Mononuclear cell (primary cell): ENCODE measurements around the gene RTTN. TPM values are rescaled to one million over a fixed set of nuclear protein-coding genes. Genes with fewer than 3 reads are reported as not detected.
"Not testable (repeated sequence)": the region's sequence is repeated elsewhere in the genome, so short reads cannot be mapped to it uniquely, and the experiment has no call there.

ENCODE experiments used
- H3K27me3 ChIP-seq: 2 replicates; pipeline ENCODE4 v1.6.0; 2011; ENCODE audit warnings: low read length, control low read depth; ENCODE audit not compliant: insufficient read depth
- H3K4me1 ChIP-seq: 2 replicates; pipeline ENCODE4 v1.5.1; 2011; ENCODE audit warnings: mild to moderate bottlenecking, low read length, control low read depth; ENCODE audit not compliant: insufficient read depth
- H3K4me3 ChIP-seq: 2 replicates; pipeline ENCODE4 v1.5.1; 2011; ENCODE audit warnings: mild to moderate bottlenecking, low read length, moderate library complexity
- H3K9me3 ChIP-seq: 2 replicates; pipeline ENCODE4 v1.5.1; 2011; ENCODE audit warnings: low read depth, mild to moderate bottlenecking, control low read depth, low read length
- total RNA-seq: library from RNA; depleted of rRNA; stranded (reverse); fragments of >200 nt; gene quantifications from one replicate; pipeline ENCODE4 v1.2.3, GENCODE V29; 2012

RTTN gene
- total RNA-seq, 1 donor, result 42.0 TPM

DNA sequence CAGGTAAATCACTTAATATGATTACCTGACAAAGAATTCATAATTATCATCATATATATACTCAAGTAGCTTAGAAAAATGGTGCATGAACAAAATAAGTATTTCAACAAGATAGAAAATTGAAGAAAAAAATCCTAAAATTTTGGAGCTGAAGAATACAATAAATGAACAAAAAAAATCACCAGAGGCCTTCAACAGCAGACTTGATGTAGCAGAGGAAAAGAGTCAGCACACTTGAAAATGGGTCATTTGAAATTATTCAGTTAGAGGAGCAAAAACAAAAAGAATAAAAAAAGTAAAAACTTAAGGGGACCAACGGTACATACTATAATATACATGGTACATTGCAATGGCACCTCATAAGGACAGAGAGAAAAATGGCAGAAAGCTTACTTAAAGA, 217.6 kb downstream of the RTTN start:
- H3K4me3 ChIP-seq, result no peak overlapping the region
- no peaks in the 10 kb centered on the region for H3K27me3 ChIP-seq
- peaks cover 30% of the 10 kb centered on the region for H3K9me3 ChIP-seq
- H3K4me1 ChIP-seq, result no peaks in the 10 kb centered on the region

- H3K9me3 ChIP-seq, result peaks cover 29% of the 10 kb centered on the region
- H3K4me1 ChIP-seq, result no peaks in the 10 kb centered on the region
- H3K4me3 ChIP-seq, result no peak overlapping the region
- no peaks in the 10 kb centered on the region for H3K27me3 ChIP-seq
Measured at GRCh38 chr18:69985239-69985638, 220.2 kb downstream of the RTTN start.

- peaks cover 3% of the 10 kb centered on the region for H3K9me3 ChIP-seq
- no peaks in the 10 kb centered on the region for H3K27me3 ChIP-seq
- no peaks in the 10 kb centered on the region for H3K4me1 ChIP-seq
- no peak overlapping the region for H3K4me3 ChIP-seq
Measured at GRCh38 chr18:69982417-69982816, 223.1 kb downstream of the RTTN start.

- Histone ChIP-seq H3K4me1 (no peaks in the 10 kb centered on the region), H3K27me3 (no peaks in the 10 kb centered on the region), H3K4me3 (no peak overlapping the region), H3K9me3 (no peaks in the 10 kb centered on the region)
Measured at GRCh38 chr18:69981948-69982347, 223.5 kb downstream of the RTTN start.

DNA sequence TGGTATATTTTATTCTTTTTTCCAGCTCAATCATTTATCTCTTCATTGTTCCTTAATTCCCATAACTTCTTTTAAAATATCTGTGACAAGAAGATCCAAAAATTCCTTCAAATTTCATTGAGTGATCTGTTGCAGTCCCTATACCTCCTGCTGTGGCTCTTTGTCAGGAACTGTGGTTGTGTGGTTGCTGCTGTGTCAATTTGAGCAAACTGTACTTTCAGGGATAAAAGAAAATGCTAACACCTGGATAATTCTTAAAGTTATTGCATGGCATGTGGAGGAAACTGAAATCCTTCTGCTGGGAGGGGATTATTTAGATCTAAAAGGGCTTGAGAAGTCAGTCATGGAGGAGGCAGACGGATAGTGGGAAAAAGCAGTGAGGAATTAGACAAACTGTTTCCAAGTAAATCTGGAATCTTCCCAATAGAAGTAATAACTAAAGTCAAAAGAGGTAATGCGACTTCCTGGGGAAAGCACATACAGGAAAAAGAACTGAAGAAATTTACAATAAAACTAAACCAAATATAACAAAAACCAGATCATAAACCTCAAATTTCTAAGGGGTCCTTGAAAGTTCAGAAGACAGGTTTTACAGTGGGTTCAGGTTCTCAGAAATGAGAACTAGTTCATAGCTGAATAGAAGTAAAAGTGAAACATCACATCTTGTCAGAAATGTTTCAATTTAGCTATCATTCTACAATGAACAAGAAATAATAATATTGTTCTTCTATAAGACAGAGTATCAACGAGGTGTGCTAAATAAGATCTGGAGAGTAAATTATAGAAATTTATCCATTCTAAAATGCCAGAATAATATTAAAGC, 224.3 kb downstream of the RTTN start:
- Histone ChIP-seq H3K27me3 (no peaks in the 10 kb centered on the region), H3K9me3 (no peaks in the 10 kb centered on the region), H3K4me3 (no peak overlapping the region), H3K4me1 (no peaks in the 10 kb centered on the region)

DNA sequence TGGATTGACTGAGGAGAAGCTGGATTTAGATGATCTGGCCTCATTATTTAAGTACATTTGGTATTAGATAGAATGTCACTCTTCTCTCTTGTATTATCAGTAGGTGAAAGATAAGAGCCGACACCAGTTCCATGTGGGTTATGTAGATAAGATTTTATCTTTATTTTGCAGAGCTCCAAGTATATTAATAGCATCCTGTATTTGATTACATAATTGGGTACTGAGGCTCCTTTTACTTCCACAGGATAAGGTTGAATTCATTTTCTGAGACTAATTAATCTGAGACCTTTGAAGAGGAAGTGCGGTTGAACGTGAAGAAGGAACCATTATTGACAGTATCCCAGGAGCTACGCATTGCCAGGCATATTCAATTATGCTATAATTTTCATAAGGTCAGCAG, 225.0 kb downstream of the RTTN start:
- Histone ChIP-seq H3K4me1 (no peaks in the 10 kb centered on the region), H3K27me3 (no peaks in the 10 kb centered on the region), H3K4me3 (no peak overlapping the region), H3K9me3 (no peaks in the 10 kb centered on the region)

- Histone ChIP-seq H3K4me3 (no peak overlapping the region), H3K4me1 (no peaks in the 10 kb centered on the region), H3K27me3 (no peaks in the 10 kb centered on the region), H3K9me3 (no peaks in the 10 kb centered on the region)
Measured at GRCh38 chr18:69978732-69979715, 226.5 kb downstream of the RTTN start.

DNA sequence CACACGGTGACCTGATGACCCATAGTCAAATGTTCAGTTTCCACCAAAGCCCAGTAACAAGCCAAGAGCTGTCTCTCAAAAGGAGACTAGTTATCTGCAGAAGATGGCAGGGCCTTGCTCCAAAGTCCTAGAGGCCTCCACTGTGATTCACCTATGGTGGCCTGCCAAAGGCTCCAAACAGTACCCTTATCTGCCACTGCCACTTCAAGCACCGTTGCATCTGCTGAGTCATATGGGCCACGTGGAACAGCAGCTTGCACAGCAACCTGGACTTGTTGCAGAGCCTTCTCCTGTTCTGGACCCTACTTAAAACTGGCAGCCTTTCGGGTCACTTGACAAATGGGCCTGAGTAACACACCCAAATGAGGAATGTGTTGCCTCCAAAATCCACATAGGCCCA, 230.2 kb downstream of the RTTN start:
- H3K4me1 ChIP-seq, H3K27me3 ChIP-seq, H3K9me3 ChIP-seq, H3K4me3 ChIP-seq: not testable (repeated sequence)

DNA sequence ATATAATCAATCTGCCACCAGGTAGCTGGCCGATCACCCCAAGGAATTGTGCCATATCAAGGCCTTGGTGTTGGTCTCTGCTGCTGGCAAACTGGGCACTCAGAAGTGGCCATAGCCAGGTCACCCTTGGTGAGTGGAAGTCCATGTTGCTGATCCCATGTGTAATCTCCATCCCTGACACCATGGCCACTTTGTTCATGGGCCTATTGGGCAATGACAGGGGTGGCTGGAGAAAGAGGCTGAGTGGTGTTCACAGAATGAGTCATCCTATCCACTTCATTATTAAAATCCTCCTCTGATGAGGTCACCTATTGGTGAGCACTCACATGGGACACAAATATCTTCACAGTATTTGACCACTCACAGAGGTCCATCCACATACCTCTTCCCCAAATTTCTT, 231.1 kb downstream of the RTTN start:
- Histone ChIP-seq H3K4me1 (peaks cover 4% of the 10 kb centered on the region), H3K27me3 (no peaks in the 10 kb centered on the region), H3K9me3 (peaks cover 6% of the 10 kb centered on the region), H3K4me3 (no peak overlapping the region)

- no peaks in the 10 kb centered on the region for H3K27me3 ChIP-seq
- H3K4me3 ChIP-seq, result no peak overlapping the region
- peaks cover 6% of the 10 kb centered on the region for H3K9me3 ChIP-seq
- H3K4me1 ChIP-seq, result peaks cover 8% of the 10 kb centered on the region
Measured at GRCh38 chr18:69969491-69969890, 236.0 kb downstream of the RTTN start.

GRCh38 chr18:69968039-69968438, 237.4 kb downstream of the RTTN start:
- Histone ChIP-seq H3K9me3 (peaks cover 6% of the 10 kb centered on the region), H3K4me1 (peaks cover 8% of the 10 kb centered on the region), H3K4me3 (no peak overlapping the region), H3K27me3 (no peaks in the 10 kb centered on the region)

DNA sequence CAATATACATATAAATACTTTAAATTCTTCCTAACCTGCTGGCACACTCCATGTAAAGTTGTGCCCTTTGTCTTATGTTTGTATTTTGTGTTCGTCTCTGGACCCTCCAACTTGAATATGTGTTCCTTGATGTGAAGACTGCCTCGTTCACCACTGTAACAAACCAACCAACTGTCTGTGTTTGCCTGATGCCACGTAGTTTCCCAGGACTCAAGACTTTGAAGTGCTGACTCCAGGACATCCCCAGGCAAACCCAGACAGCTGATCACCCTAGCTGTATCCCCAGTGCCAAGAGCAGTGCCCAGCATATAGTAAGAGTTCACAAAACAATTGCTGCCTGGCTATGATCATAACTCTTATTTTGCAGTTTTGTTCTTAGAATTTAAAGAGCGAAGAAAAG, 242.3 kb downstream of the RTTN start:
- Histone ChIP-seq H3K4me3 (no peak overlapping the region), H3K27me3 (no peaks in the 10 kb centered on the region), H3K9me3 (no peaks in the 10 kb centered on the region), H3K4me1 (peaks cover 21% of the 10 kb centered on the region)

DNA sequence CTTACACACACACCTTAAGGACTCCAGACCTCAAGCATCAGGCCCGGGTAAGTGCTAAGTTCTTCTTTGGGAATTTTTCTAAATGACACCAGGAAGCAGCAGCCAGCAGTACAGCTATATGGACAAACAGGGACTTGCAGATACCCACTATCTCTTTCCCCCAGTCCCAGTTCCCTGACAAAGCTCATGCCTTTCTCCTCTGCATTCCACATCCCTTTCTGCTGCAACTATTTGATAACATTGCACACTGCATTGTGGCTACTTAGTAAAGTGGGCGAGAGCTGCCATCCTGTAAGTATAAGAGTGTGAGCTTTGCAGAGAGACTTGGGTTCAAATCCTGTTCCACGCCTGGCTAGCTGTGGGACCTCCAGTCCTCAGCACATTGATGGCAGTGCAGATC, 243.8 kb downstream of the RTTN start:
- peaks cover 31% of the 10 kb centered on the region for H3K4me1 ChIP-seq
- H3K9me3 ChIP-seq, result no peaks in the 10 kb centered on the region
- no peaks in the 10 kb centered on the region for H3K27me3 ChIP-seq
- no peak overlapping the region for H3K4me3 ChIP-seq

DNA sequence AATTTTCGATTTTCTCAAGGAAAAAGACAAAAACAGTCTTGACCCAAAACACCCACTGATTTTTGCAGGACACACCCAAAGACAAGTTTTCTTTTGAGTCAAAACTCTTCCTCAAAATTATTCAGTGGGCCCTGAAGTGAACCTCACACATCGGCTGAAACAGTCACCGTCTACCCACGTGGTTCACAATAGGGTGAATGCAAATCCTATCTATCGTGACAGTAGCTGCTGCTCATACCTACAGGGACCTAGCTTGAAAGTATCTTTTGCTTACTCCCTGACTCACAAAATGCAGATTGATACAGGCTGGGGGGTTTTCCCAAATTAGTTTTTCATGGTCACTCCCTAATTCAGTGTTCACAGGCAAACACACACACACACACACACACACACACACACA, 247.1 kb downstream of the RTTN start:
- Histone ChIP-seq H3K9me3 (no peaks in the 10 kb centered on the region), H3K4me1 (peaks cover 45% of the 10 kb centered on the region), H3K4me3 (no peak overlapping the region), H3K27me3 (no peaks in the 10 kb centered on the region)

DNA sequence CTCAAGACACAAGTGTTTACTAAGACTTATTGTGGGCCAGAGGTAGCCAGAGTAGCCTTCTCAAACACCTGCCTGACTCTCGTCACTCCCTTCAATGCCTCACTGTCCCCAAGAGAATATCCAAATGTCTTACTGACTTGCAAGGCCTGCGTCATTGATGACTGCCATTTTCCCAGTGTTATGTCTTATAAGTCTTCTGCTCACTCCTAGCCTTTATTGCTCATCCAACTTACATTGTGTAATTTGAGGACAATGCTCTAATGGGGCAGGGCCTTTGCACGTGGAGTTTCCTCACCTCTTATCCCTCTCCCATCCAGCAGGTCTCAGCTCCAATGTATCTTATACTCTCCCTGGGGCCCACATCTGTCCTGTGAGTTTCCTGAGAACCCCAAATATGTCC, 247.7 kb downstream of the RTTN start:
- Histone ChIP-seq H3K4me3 (no peak overlapping the region), H3K27me3 (no peaks in the 10 kb centered on the region), H3K4me1 (peaks cover 45% of the 10 kb centered on the region), H3K9me3 (no peaks in the 10 kb centered on the region)
